H1 (cell line): ENCODE measurements around the gene BMI1. TPM values are rescaled to one million over a fixed set of nuclear protein-coding genes. Genes with fewer than 3 reads are reported as not detected.

Source experiments
- CTBP2 ChIP-seq: IDR thresholded peaks from 2 replicates; pipeline ENCODE4 v1.7.0; 2011; ENCODE audit warnings: borderline replicate concordance, mild to moderate bottlenecking, moderate library complexity, mixed read lengths, low read length; ENCODE audit not compliant: insufficient read depth, insufficient read length
- EGR1 ChIP-seq: IDR thresholded peaks from 2 replicates; pipeline ENCODE4 v1.6.1; 2011; ENCODE audit warnings: low read depth, low read length, borderline replicate concordance
- EP300 ChIP-seq, 2 experiments: IDR thresholded peaks; 1 replicate in 1 of 2; 2 replicates in 1 of 2; pipeline ENCODE4 v1.6.1; 2011 to 2012; ENCODE audit warnings: low read depth in 2 of 2, low read length in 2 of 2, mild to moderate bottlenecking in 2 of 2, borderline replicate concordance in 1 of 2, inconsistent platforms in 1 of 2, moderate library complexity in 1 of 2
- JUND ChIP-seq: IDR thresholded peaks from 2 replicates; pipeline ENCODE4 v1.6.1; 2011; ENCODE audit warnings: mild to moderate bottlenecking, improper control_type of control experiment, low read length
- RBBP5 ChIP-seq: IDR thresholded peaks from 2 replicates; pipeline ENCODE4 v1.7.1; 2012; ENCODE audit warnings: low read depth, mild to moderate bottlenecking, inconsistent platforms, low read length, moderate library complexity, borderline replicate concordance
- SAP30 ChIP-seq: fragments of 300-600 bp; sonication (generic); IDR thresholded peaks from 2 replicates; pipeline ENCODE4 v1.7.1; 2012; ENCODE audit warnings: low read length, moderate library complexity, mild to moderate bottlenecking, inconsistent platforms; ENCODE audit not compliant: insufficient read depth, insufficient replicate concordance
- polyA plus RNA-seq, 7 experiments: library from polyadenylated mRNA; depleted of rRNA in 3 of 7; stranded (reverse) in 5 of 7; unstranded in 2 of 7; fragments of >200 nt in 5 of 7; fragments of 200-250 nt in 2 of 7; gene quantifications; 1 replicate in 5 of 7; 2 replicates in 1 of 7; 4 replicates in 1 of 7; pipeline versions ENCODE4 v1.2.1 to v1.2.3, GENCODE V29; 2011 to 2013; ENCODE audit warnings: missing spikeins in 2 of 7, mixed read lengths in 2 of 7
- total RNA-seq: library from RNA; stranded (reverse); fragmentation: NEBNext Ultra II Directional; extraction: Animal tissue kit (Norgen Biotek cat#: 25700); gene quantifications from 2 replicates; pipeline ENCODE4 v1.2.1, GENCODE V29; 2021
- TF ChIP-seq, protein P1 (sequence below), 3 experiments: IDR thresholded peaks; 1 replicate in 2 of 3; 2 replicates in 1 of 3; pipeline versions ENCODE4 v1.5.1 to v1.6.1; 2011; ENCODE audit warnings: low read length in 3 of 3, mild to moderate bottlenecking in 3 of 3, inconsistent platforms in 2 of 3, low read depth in 1 of 3, moderate library complexity in 1 of 3; ENCODE audit not compliant: insufficient read depth in 1 of 3; ENCODE audit errors: control extremely low read depth in 1 of 3

Gene BMI1
- total and polyA plus RNA-seq, 2 of the 8 experiments (the other 6 are each of a cell fraction or from before 2014, with no cell fraction given) = 2.8 to 10.7 TPM

DNA sequence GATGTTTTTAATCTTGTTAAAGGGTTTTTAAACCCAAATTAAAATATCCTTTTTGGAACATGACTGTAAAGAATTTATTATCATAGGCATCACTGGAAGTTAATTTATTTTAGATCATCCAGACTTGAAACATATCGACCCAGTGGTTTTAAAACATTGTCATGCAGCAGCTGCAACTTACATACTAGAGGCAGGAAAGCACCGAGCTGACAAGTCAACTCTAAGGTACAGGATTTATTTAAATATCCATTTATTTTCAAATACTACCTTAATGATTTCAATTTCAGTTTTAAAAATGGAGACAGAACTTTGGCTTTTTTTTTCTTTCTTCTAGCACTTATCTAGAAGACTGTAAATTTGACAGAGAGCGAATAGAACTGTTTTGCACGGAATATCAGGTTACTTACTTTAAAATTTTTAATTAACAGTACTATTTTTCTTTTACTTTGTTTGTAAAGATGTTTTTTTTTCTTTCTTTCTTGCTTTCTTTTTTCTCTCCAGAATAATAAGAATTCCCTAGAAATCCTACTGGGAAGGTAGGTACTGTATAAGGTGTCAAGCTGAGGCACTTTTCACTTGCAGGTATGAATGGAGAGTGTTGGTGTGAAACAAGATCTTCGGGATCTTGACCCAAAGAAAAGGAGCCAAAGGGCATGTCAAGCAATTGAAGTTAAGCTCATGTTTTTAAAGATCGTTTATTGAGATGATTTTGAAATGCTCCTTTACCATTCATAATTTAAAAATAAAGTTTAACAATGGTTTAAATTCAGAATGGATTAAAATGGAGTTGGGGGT, 2.9 kb upstream of the BMI1 start (continued):
- TF ChIP-seq, protein P1, sequence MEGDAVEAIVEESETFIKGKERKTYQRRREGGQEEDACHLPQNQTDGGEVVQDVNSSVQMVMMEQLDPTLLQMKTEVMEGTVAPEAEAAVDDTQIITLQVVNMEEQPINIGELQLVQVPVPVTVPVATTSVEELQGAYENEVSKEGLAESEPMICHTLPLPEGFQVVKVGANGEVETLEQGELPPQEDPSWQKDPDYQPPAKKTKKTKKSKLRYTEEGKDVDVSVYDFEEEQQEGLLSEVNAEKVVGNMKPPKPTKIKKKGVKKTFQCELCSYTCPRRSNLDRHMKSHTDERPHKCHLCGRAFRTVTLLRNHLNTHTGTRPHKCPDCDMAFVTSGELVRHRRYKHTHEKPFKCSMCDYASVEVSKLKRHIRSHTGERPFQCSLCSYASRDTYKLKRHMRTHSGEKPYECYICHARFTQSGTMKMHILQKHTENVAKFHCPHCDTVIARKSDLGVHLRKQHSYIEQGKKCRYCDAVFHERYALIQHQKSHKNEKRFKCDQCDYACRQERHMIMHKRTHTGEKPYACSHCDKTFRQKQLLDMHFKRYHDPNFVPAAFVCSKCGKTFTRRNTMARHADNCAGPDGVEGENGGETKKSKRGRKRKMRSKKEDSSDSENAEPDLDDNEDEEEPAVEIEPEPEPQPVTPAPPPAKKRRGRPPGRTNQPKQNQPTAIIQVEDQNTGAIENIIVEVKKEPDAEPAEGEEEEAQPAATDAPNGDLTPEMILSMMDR (IDR thresholded peaks at IDR 0.05; ENCODE audit: control extremely low read depth in 1 of 3, insufficient read depth in 1 of 3, low read depth in 1 of 3, low read length in 3 of 3) = no peak
- TF ChIP-seq RBBP5 (no peak), EP300 (IDR thresholded peaks at IDR 0.05; ENCODE audit: borderline replicate concordance in 1 of 2, low read depth in 2 of 2, low read length in 2 of 2) (no peak), JUND (no peak), CTBP2 (no peak), SAP30 (no peak), EGR1 (no peak)
